ENCODE measurements around the gene IFT172.
"Not testable (repeated sequence)": the region's sequence is repeated elsewhere in the genome, so short reads cannot be mapped to it uniquely, and the experiment has no call there.

The IFT172 gene, protein sequence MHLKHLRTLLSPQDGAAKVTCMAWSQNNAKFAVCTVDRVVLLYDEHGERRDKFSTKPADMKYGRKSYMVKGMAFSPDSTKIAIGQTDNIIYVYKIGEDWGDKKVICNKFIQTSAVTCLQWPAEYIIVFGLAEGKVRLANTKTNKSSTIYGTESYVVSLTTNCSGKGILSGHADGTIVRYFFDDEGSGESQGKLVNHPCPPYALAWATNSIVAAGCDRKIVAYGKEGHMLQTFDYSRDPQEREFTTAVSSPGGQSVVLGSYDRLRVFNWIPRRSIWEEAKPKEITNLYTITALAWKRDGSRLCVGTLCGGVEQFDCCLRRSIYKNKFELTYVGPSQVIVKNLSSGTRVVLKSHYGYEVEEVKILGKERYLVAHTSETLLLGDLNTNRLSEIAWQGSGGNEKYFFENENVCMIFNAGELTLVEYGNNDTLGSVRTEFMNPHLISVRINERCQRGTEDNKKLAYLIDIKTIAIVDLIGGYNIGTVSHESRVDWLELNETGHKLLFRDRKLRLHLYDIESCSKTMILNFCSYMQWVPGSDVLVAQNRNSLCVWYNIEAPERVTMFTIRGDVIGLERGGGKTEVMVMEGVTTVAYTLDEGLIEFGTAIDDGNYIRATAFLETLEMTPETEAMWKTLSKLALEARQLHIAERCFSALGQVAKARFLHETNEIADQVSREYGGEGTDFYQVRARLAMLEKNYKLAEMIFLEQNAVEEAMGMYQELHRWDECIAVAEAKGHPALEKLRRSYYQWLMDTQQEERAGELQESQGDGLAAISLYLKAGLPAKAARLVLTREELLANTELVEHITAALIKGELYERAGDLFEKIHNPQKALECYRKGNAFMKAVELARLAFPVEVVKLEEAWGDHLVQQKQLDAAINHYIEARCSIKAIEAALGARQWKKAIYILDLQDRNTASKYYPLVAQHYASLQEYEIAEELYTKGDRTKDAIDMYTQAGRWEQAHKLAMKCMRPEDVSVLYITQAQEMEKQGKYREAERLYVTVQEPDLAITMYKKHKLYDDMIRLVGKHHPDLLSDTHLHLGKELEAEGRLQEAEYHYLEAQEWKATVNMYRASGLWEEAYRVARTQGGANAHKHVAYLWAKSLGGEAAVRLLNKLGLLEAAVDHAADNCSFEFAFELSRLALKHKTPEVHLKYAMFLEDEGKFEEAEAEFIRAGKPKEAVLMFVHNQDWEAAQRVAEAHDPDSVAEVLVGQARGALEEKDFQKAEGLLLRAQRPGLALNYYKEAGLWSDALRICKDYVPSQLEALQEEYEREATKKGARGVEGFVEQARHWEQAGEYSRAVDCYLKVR (N-terminal part only)

DNA sequence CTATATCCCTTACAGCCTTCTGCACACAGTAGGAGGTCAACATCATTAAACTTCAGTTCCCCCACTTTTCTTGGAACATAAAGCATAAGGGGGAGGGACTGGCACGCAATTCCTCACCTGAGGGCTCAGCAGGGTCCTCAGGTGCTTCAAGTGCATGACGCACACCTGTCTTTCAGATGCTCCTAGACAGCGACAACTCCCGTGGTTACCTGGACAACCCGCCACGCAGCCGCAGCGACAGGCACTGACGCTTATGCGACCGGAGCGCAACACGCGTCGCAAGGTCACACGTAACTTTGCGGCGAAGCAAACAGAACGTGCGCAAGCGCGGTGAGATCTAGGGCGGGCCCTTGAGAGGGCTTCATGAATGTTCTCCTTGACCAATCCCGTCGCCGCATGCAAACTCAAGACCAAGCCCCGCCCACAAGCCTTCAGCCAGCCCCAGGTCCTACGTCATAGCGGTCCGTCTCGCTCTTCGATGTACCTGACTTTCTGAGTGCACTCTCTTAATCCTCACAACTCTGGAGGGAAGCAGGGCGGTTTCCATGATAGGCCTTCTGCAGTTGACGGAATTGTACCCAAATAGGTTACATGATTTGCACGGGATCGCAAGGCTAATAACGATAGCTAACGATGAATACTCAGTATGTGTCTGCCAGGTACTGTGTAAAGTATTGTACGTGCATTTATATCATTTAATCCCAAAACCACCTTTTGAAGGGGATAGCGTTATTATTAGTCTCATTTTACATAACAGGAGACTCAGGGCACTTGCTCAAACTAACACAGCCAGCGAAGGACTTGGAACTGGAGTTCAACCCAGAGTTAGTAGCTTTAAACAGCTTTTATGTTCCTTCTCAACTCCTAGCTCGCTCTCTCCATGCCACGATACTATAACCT, at the start of gene IFT172:
IFT172 (minus strand) TSS at position 246 of the 900 bp plus-strand sequence; CDS start at position 156, 90 bp downstream.
- in situ Hi-C loops (cut with MboI; ENCODE audit: low sequenced_read_pairs): no loop called here

DNA sequence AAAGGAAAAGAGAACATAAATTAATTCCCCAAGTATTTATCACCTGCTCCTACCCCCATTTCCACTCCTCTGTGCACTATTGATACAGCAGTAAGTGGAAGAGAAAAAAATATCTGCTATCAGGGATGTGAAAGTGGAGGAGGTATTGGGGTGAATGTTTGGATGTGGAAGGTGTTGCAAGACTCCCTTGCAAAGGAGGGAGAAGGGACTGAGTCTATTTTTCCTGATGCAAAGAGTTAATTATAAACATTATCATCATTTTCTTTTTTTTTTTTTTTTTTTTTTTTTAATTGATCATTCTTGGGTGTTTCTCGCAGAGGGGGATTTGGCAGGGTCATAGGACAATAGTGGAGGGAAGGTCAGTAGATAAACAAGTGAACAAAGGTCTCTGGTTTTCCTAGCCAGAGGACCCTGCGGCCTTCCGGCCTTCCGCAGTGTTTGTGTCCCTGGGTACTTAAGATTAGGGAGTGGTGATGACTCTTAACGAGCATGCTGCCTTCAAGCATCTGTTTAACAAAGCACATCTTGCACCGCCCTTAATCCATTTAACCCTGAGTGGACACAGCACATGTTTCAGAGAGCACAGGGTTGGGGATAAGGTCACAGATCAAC, 49.4 kb upstream of the IFT172 start:
- in situ Hi-C loops (cut with MboI; ENCODE audit: low sequenced_read_pairs): not testable (repeated sequence)

DNA sequence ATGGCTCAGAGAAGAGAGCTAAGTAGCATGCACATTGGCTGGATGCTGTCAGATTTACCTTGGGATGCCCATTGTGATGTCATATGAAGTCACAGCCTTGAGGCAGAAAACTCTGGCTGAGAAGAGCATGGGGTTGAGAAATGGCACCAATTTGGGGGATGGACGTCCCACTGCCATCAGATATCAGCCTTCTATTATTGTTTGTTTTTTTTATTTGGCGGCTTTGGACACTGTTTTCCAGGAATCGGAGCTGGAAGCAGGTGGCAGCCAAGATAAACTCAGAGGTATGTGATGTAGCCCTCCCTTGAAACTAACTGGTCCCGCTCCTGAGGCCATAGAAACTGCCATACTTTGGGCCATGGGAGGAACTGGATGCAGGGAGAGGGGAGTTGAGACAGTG, 47.7 kb upstream of the IFT172 start:
- in situ Hi-C loops (cut with MboI; ENCODE audit: low sequenced_read_pairs): no loop called here

GRCh38 chr2:27531983-27532382, 42.4 kb upstream of the IFT172 start:
- in situ Hi-C loops (cut with MboI; ENCODE audit: low sequenced_read_pairs): no loop called here

DNA sequence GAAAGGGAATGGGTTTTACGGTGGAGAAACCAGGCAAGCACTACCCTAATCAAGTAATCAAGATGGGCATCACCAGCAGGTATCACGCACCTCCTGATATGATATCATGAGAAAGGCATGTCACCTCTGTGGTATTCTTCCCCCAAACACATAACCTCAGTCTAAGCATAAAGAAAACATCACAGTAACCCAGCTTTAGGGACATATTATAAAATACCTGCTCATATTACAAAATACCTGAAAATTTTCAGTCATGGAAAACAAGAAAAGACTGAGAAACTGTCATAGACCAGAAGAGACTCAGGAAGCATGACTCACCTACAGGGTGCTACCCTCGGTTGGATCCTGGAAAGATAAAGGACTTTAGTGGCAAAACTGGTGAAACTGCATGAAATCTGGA, 37.6 kb upstream of the IFT172 start:
- in situ Hi-C loops (cut with MboI; ENCODE audit: low sequenced_read_pairs): no loop called here

DNA sequence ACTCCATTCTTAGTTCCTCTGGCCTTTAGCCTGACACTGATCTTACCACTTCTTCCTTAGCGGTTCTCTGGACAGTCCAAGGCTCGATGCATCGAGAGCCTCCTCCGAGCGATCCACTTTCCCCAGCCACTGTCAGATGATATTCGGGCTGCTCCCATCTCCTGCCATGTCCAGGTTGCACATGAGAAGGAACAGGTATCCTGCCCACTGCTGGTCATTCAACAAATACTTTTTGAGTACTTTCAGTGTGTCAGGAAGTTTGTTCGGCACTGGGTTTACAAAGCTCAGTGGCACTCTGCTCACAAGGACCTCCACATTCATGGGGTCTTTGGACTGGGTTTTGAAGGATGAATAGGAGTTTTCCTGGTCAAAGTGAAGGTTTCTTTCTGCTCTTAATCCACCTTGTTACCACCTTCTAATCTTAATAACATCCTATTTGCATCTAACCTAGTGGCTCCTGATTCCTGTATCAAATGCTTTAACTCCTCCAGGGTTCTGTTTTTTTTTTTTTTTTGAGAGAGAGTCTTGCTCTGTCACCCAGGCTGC, 32.9 kb upstream of the IFT172 start:
- in situ Hi-C loops (cut with MboI; ENCODE audit: low sequenced_read_pairs): no loop called here

DNA sequence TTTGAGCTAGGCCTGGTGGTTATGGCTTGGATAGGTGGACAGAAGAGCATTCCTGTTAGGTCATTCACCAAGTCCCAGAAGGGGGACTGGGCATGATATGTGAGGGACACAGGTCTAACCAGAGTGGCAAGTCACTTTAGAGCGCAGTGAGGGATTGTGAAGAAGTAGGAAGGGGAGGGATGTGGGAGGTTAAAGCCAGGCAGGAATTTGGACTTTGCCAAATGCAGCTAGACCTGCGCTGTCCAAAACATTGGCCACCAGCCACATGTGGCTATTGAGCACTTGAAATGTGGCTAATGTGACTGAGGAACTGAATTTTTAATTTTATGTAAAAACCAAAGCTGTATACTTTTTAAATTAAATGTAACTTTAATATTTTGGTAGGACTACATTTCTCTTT, 30.8 kb upstream of the IFT172 start:
- in situ Hi-C loops (cut with MboI; ENCODE audit: low sequenced_read_pairs): no loop called here

DNA sequence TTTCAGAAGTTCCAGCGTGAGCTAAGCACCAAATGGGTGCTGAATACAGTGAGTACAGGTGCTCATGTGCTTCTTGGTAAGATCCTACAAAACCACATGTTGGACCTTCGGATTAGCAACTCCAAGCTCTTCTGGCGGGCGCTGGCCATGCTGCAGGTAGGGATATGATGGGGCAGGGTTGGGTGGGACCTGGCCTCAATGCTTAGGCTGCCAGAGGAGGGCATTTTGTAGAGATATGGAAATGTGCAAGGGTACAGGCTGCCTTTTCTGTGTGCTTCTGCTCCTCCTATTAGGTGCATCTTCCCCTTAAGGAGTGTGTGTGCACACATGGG, 29.2 kb upstream of the IFT172 start:
- in situ Hi-C loops (cut with MboI; ENCODE audit: low sequenced_read_pairs): no loop called here

DNA sequence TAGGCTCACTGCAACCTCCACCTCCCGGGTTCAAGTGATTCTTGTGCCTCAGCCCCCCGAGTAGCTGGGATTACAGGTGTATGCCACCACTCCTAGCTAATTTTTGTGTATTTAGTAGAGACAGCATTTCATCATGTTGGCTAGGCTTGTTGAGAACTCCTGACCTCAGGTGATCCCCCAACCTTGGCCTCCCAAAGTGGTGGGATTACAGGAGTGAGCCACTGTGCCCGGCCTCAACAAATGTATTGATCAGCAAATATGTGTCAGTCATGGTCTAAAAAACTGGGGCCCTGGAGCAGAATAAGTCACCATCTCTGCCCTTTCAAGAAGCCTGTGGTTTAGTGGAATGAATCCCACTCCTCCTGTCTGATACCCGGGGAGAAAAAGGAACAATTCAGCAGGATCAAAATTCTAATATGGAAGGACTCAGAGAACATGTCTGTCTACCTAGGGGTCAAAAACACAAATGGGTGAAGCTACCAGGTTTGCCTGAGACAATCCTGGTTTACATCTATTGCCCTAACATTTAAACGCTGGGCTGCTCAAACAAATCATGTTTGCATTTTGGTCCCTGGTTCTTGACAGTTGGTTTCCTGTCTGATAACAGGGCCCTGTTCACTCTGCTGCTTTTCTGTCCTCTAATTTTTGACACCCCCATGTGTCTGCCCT, 28.7 kb upstream of the IFT172 start:
- in situ Hi-C loops (cut with MboI; ENCODE audit: low sequenced_read_pairs): no loop called here

GRCh38 chr2:27509326-27509725, 19.8 kb upstream of the IFT172 start:
- in situ Hi-C loops (cut with MboI; ENCODE audit: low sequenced_read_pairs): no loop called here

GRCh38 chr2:27507293-27507692, 17.8 kb upstream of the IFT172 start:
- in situ Hi-C loops (cut with MboI; ENCODE audit: low sequenced_read_pairs): no loop called here

GRCh38 chr2:27506587-27506986, 17.0 kb upstream of the IFT172 start:
- in situ Hi-C loops (cut with MboI; ENCODE audit: low sequenced_read_pairs): no loop called here

DNA sequence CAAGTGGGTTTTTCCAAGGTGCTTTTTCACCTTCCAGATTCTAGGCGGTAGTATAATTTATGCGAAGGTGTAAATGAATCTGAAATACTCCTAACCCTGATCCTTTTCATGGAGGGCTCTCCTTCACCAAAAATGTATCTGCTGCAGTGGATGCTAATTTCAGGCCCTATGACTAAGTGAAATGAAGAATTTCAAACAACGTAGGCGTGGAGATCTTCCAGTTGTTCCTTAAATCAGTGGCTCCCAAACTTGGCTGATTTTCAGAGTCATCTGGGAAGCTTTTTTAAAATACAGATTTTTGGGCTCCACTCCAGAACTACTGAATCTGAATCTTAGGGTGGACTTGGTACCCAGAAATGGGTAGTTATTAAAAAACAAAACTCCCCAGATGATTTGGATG, 12.6 kb upstream of the IFT172 start:
- in situ Hi-C loops (cut with MboI; ENCODE audit: low sequenced_read_pairs): no loop called here

GRCh38 chr2:27501042-27501441, 11.5 kb upstream of the IFT172 start:
- in situ Hi-C loops (cut with MboI; ENCODE audit: low sequenced_read_pairs): no loop called here

DNA sequence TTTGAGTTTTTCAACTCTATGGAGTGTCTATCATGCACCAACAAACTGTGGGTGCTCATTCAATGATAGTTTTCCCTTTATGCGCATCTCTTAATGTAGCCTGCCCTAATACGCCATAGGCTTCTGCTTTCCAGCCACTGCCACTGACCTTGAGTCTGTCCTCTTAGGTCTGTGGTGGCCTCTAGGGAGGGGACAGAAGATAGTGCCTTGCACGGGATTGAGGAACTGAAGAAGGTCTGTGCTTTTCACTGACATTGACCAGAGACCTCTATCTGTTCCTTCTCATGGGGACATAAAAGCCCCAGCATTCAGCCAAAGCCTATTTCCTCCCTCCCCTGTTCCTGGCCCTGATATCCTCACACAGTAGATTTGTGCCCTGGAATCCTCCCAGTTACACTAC, 9.4 kb upstream of the IFT172 start:
- in situ Hi-C loops (cut with MboI; ENCODE audit: low sequenced_read_pairs): no loop called here

- in situ Hi-C loops (cut with MboI; ENCODE audit: low sequenced_read_pairs): no loop called here
These were observed 7.7 kb upstream of the IFT172 start for GRCh38 chr2:27497288-27497627.

DNA sequence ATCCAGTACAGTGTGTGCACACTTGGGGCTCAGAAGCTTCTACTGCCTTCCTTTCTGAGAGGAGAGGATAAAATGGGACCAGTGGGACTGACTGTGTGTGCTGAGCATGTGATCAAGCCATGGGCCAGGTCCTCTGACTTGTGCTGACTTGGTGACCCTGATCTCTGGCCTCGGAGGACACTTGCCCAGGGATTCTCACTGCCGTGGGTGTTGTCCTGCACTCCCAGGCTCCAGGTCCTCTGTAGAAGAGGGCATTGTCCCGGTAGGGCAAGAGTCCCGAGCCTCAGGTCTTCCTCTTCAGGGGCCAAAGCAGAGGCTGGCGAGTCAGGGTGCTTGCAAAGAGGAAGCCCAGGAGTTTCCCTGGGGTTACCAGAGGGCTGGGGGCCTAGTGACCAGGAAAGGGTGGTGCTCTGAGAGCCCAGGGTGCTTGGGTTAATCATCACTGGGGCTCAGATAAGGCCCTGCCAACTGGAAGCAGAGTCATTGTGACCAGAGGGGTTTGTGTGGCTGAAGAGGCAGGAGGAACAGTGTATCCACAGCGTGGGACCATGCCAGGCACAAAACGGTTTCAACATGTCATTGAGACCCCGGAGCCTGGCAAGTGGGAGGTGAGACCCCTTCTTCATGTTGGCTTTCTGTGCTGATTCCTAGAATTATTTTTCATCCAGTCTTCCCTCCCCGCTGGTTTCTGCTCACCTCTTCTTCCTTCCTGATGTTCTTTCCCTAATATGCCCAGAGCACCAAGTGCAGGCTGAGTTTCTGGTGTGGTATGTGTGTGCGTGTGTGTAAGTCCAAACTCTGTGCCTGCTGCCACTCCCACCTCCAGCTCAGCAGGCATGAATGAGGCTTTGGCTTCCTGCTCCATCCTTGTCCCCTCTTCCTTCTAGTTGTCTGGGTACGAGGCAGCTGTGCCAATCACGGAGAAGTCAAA, 7.1 kb upstream of the IFT172 start, which contains the start of gene GCKR:
GCKR (plus strand) TSS at position 483 of the 931 bp plus-strand sequence; CDS start at position 549, 66 bp downstream.
- in situ Hi-C loops (cut with MboI; ENCODE audit: low sequenced_read_pairs): no loop called here

GRCh38 chr2:27495840-27496356, 6.4 kb upstream of the IFT172 start:
- in situ Hi-C loops (cut with MboI; ENCODE audit: low sequenced_read_pairs): no loop called here

All from hTERT RPE-1 (cell line).